GM19455 (cell line): ENCODE data around the gene NTF3.

Source experiments
- ATAC-seq: cut with Tn5 transposase; IDR thresholded peaks from one replicate; pipeline ENCODE4 v1.9.1; 2021; ENCODE audit not compliant: unreplicated experiment

The NTF3 gene

GRCh38 chr12:5485454-5485853 is 53.5 kb downstream of the NTF3 start:
- ATAC-seq = no peak

GRCh38 chr12:5487076-5487475 is 55.2 kb downstream of the NTF3 start:
- no peak for ATAC-seq

DNA sequence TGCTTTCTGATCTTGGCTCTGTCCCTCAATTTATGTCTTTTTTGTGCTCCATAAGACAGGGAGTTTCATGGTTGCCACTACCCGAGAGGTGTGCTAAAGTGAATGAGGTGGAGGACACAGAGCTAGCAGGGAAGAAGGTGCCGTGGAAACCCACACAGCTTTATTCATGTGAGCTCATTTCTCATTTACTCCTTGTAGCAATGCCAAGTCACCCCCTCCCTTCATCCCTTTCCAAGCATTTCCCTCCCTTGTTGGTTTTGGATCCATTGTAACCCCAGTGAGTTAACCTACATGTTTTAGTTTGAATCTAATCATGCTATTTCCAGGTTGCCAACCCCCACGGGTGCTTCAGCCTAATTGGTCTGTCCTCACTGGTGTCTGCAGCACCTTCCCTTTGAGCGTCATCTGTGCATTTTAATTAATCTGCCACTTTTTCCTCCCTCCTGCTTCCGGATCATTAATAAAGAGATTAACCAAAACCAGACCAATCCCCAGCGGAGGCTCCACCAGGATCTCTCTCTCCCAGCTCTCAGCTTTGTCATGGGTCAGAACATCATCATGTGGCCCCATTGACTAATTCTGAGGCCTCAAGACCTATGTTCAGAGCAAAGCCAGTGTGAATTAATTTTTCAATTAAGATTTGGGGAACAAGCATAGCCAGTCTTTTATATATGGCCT is 56.2 kb downstream of the NTF3 start:
- ATAC-seq = no peak

GRCh38 chr12:5488626-5488955 is 56.7 kb downstream of the NTF3 start:
- no peak for ATAC-seq

DNA sequence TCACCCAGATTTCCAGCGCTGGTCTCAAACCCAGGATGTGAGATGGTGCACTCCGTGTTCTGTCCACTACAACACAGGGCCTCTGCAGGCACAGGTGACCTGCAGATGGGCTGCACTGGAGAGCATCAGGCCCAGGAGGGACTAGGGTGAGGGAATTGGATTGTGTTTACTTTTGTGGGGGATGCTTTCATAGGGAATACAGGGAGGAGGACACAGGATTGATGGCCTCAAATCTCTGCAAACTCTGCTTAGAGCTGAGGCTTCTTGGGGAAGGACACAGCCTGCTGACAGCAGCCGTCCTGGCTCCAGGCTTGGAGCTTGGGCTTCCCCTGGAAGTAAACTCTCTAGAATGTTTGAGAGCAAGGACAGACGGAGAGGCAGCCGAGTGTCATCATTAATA is 57.1 kb downstream of the NTF3 start:
- no peak for ATAC-seq

GRCh38 chr12:5489760-5490406 is 58.0 kb downstream of the NTF3 start:
- no peak for ATAC-seq

- no peak for ATAC-seq
Observed at GRCh38 chr12:5492562-5492961, 60.7 kb downstream of the NTF3 start.

DNA sequence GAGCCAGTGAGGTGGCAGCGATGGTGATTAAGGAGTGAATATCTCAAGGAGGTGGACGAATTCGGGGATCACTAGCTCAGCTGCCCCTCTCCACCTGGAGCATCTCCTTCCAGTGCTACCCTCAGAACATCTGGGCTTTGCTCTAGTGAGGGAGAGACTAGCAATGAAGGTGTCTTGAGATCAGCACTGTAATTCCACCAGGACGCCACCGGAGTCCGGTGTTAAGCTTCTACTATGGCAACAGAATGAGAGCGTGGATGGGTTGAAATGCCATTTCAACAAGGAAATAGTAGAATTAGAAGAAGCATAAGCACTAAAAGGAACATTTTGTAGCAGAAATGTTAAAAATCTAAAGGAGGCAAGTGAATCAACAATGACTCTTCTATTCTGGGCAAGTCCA is 61.1 kb downstream of the NTF3 start:
- no peak for ATAC-seq

GRCh38 chr12:5494343-5494742 is 62.4 kb downstream of the NTF3 start:
- ATAC-seq = no peak

GRCh38 chr12:5497329-5498053 is 65.6 kb downstream of the NTF3 start:
- no peak for ATAC-seq

- ATAC-seq = no peak
Observed at GRCh38 chr12:5498076-5498475, 66.2 kb downstream of the NTF3 start.

DNA sequence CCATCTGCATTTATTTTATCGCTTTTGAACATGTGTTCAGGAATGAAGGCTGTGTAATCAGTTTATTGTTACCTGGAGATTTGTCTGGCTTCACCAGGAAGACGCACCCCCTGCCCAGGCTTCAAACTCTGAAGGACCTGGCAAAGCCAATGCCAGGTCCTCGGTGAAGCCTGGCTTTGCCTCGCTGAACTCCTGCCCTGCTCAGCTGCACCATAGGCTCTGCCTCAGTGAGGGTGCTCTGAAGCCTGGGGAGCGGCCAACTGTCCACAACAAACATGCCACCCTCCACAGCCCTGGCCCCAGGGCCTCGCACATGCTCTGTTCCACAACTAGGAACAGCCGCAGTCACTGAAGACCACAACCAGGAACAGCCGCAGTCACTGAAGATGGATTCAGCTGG is 66.9 kb downstream of the NTF3 start:
- no peak for ATAC-seq

DNA sequence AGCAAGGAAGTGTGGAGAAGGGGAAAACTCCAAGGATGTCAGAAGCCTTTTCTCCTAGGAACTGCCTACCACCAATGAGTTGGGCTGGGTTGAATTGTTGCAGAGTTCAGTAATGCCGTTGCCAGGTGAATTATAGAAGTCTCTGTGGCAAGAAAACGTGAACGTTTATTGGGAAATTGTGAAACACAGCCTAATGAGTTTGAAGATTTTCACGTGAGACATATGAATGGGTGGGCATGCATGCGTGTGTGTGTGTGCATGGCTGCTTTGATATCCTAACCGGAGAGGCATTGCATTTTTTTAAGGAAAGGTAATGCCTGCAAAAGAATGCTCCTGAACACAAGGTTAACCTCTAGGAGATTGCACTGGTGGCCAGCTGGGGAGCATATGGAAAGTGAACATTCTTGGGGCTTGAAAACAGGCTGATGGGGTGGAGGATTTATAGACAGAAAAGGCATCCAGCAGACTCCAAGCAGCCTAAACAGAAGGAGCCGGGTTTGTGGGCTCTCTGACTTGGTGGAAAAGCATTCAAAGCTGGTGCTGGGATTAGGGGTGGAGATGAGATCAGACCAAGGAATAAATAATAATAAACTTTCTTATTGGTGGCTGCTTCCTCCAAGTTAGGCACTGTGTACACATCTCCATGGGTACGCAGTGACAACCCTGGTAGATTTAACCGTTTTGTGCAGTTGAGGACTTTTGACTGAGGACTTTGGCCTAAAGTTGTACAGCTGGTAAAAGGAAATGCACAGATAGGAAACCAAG is 67.8 kb downstream of the NTF3 start:
- ATAC-seq = no peak

GRCh38 chr12:5500331-5500659 is 68.4 kb downstream of the NTF3 start:
- no peak for ATAC-seq

DNA sequence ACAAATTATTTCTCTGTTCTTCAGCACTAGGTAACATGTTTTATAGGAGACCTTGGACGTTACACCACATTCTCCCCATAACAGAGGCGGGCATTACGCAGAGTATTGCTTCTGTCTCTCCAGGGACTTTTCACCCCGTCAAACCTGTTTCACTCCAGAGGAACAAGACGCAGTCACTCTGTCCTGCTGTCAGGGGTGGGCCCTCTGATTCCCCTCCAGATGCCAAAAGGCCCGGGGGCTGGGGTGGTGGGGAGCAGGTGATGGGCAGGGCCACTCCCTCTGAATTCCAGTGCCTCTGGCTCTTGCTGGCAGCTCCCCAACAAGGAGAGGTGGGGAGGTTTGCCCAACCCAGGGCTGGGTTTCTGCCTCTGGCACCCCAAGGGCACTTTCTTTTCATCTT is 71.9 kb downstream of the NTF3 start:
- no peak for ATAC-seq

DNA sequence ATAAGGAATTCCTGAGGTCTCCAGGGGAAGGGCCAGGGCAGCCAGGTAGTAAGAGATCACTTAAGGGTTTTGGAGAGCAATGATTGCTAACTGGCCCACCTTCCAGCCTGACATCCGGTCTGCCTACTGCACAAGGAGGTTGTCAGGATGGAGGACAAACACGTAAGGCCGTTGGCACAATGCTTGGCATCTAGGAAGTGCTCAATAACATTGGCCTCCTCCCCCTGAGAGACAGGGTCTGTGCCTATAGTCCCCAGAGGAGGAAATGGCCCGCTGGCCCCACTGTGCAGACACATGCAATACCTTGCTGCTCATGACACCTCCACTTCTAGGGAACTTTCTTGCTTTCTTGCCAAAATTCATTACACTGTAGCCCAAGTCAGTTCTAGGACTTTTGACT is 73.2 kb downstream of the NTF3 start:
- ATAC-seq = no peak

DNA sequence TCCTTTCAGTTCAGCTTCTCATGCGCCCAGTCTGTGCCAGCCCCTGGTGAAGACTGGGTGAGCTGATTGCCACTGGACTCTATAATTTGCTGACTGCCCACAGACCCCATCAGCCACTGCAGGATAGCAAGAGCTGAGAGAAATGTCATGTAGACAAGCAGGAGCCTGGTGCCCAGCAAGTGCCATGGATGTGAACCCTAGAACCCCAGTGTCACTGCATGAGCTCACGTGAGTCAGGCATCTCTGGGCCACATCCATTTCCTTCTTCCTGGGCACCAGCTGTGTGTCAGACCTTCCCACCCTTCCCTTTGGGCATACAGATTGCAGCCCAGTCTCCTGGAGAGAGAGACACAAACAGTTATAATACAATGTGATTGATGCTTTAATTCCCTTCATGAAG is 73.8 kb downstream of the NTF3 start:
- ATAC-seq = no peak

DNA sequence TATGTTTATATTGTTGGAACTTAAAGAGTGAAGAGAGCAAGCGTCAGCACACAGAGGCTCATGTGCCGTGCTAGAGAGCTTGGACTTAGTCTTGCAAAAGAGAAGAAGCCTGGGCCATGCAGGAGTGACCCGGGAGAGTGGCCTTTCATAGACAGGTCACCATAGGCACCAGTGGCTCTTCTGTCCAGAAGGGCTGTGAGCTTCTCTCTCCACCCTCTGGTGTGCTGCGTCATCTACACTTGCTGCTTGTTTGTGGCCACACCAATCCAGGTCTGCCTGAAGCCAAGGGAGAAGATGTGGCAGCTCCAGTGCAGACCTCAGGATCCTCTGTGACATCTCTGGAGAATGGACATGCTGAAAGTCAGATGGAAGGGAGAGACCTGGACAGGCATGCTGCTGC is 74.4 kb downstream of the NTF3 start:
- ATAC-seq = no peak

DNA sequence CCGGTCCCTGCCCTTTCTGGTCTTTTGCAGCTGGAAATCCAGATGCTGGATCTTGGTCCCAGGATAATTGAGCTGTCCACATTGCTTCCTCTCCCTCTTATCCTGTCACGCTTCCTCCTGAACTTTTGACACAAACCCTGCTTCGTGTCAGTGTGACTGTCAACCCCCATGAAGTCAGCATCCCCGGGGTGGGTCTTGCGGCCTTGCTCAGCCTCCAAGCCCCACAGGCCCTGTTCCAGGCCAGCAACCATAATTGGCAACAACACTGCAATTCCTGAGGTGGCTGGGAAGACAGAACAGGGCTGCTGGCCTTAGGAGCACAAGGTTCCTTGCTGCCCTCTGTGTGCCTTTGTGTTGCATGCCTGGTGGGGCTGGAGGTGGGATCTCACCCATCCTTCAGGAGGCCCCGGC is 74.9 kb downstream of the NTF3 start:
- no peak for ATAC-seq

DNA sequence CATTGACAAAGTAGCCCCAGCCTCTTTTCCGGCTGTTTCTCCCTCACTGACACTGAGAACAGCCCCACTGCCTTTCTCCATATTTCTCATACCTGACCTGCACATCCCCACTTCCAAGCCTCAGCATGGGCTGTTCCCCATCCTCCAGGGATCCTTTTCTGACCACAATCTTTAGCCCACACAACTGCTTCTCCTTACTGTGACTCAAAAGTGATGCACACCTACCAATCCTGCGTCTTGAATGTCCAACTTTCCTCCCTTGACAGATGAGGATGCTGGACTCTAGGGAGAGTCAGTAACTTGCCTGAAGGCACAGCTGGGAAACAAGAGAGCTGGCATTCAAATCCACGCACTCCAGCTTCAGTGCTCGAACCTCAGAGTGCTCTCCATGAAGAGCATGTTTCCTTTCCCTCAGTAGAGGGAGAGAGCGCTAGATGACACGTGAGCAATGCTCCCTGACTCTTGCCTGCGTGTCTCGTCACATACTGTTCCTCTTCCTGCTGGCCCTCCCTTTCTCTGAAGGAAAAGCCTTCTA is 75.6 kb downstream of the NTF3 start:
- no peak for ATAC-seq

DNA sequence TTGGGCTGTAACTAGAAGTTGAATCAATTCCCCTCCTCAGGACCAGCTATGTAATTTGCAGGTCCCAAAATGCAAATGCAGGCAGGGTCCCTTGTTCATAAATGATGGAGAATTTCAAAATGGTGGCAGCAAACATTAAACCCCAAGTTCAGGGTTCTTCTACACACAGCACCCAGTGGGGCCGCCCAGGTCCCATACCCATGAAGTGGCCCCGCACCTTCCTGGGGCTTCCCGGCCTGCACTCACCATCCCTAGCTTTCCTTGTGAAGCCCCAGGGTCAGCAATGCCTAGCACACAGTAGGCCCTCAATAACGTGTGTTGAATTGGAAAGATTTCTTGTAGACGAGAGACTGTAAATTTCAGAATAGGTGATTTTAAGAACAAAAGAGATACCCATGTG is 76.0 kb downstream of the NTF3 start:
- ATAC-seq = no peak

GRCh38 chr12:5509102-5509501 is 77.2 kb downstream of the NTF3 start:
- ATAC-seq = no peak
